ENCODE data around the gene NSDHL. TPM values are rescaled to one million over a fixed set of nuclear protein-coding genes. Genes with fewer than 3 reads are reported as not detected.

NSDHL gene
- total and polyA plus RNA-seq, 12 donors: 8.6 to 41.4 (median 16.1) TPM

DNA sequence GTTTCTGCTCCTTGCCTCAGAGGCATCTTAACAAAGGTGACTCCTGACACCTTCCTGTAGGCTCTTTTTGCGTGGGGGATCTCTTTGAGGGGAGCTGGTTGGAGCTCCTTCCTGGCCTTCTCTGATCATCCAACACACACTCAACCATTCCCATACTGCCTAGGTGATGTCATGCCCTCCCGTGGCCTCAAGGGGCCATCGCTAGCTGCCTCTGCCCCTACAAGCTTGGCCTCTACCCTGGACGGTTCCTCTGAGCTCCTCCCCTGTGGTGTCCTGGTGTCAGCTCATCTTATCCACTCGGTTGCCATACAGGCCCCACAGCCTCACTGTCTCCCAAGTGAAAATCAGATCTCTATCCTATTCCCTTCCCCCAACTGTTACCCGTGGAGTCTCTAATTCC lies 53.3 kb downstream of the NSDHL start:
- Histone ChIP-seq H3K27me3 (peaks cover 0 to 48% (median 0%) of the 10 kb centered on the region in 7 donors), H3K9me3 (no peaks in the 10 kb centered on the region), H3K4me3 (no peak overlapping the region), H3K27ac (no peak overlapping the region), H3K4me1 (no peaks in the 10 kb centered on the region), H3K36me3 (no peaks in the 10 kb centered on the region)
- WGBS, 2 donors: 59 to 67% methylated on average over 6 of the region's 6 CpGs
- intact Hi-C loops (cut with DNase I): no loop called here
- ATAC-seq (no peak), DNase-seq (no peak)
- TF ChIP-seq, protein P1, sequence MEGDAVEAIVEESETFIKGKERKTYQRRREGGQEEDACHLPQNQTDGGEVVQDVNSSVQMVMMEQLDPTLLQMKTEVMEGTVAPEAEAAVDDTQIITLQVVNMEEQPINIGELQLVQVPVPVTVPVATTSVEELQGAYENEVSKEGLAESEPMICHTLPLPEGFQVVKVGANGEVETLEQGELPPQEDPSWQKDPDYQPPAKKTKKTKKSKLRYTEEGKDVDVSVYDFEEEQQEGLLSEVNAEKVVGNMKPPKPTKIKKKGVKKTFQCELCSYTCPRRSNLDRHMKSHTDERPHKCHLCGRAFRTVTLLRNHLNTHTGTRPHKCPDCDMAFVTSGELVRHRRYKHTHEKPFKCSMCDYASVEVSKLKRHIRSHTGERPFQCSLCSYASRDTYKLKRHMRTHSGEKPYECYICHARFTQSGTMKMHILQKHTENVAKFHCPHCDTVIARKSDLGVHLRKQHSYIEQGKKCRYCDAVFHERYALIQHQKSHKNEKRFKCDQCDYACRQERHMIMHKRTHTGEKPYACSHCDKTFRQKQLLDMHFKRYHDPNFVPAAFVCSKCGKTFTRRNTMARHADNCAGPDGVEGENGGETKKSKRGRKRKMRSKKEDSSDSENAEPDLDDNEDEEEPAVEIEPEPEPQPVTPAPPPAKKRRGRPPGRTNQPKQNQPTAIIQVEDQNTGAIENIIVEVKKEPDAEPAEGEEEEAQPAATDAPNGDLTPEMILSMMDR (IDR thresholded peaks at IDR 0.05): no peak

DNA sequence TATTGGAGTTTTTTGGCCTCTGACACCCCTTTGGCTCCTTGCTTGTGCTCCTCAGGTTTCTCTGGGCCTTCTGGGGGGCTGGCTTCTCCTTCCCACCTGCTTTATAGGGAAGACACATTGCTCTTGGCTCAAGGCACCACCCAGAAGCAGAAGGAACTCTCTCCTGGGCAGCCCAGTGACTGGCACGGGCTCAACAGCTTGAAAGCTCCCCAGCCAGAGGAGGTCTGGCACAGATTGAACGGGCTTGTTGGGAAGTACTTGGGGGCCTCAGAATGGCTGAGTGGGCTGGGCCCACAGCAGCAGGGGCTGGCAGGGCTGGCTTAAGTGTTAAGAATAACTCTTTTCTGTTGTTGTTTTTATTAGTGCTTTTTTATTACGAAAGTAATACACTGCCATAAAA lies 55.9 kb downstream of the NSDHL start:
- H3K27ac ChIP-seq: no peak overlapping the region
- peaks cover 0 to 71% (median 0%) of the 10 kb centered on the region in 7 donors for H3K27me3 ChIP-seq
- TF ChIP-seq, protein P1 (IDR thresholded peaks at IDR 0.05): no peak
- H3K9me3 ChIP-seq: no peaks in the 10 kb centered on the region
- 34 to 40% methylated on average over 3 of the region's 3 CpGs for WGBS, 2 donors
- no peaks in the 10 kb centered on the region for H3K36me3 ChIP-seq
- intact Hi-C loops (cut with DNase I): no loop called here
- DNase-seq (no peak), ATAC-seq (no peak)
- no peaks in the 10 kb centered on the region for H3K4me1 ChIP-seq
- H3K4me3 ChIP-seq: no peak overlapping the region

DNA sequence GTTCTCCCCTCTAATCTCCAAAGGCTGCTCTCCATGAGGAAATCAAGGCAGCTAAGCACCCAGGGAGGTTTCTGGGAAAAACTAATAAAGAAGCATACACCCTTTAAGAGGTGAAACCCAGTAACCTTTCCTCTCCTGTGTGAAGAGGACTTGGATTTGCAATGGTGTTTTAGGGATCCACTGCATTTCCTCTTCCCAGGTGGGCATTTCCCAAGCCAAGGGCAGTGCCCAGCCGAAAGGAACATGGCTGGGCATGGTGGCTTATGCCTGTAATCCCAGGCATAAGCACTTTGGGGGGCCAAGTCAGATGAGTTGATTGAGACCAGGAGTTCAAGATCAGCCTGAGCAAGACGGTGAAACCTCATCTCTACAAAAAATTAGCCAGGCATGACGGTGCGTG lies 61.6 kb downstream of the NSDHL start:
- Histone ChIP-seq H3K4me1 (no peaks in the 10 kb centered on the region), H3K27me3 (peaks cover 0 to 75% (median 0%) of the 10 kb centered on the region in 7 donors), H3K9me3 (no peaks in the 10 kb centered on the region), H3K4me3 (no peak overlapping the region), H3K27ac (no peak overlapping the region), H3K36me3 (no peaks in the 10 kb centered on the region)
- DNase-seq: no peak
- ATAC-seq: no peak
- intact Hi-C loops (cut with DNase I): no loop called here
- 84 to 86% methylated on average over 4 of the region's 4 CpGs for WGBS, 2 donors
- TF ChIP-seq, protein P1 (IDR thresholded peaks at IDR 0.05): no peak

DNA sequence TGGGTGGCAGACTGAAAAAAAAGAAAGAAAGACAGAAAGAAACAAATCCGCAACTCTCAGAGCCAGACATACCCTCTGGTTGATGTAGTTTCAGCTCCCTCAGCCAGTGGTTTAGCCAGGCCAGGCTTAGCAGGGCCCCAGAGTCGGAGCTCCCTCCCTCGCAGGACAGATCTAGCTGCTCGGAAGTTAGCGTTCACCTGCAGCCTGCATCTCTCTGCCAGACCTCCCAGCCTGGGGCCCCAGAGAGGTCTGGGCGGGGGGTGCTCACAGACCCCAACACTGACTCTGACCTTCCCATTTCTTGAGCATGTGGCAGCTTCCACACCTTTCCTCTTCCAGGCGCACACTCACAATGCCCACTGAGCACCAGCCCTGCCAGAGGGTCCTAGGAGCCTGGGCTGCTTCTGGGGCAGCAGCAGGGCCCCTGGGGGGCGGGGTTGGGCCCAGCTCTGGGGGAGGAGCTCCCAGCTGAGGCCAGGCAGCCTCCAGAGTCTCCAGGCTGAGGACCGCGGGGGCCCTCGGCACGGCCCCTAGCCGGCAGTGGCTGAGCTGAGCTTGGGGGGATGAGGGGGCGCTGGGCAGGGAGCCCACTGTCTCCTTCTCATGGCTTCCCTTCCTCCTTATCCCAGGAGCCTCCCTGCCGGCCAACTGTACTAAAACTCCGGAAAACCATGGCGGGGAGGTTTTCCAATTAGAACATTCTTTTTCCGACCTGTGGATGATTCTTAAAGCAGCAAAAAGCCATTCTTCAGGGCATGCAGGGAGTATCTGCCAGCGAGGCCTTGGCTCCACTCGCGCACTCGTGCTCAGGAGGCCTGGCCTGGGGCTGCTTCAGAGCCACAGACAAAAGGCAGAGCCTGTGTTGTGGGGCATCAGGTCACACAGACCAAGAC lies 62.4 kb downstream of the NSDHL start:
- H3K4me3 ChIP-seq: no peak overlapping the region
- no peaks in the 10 kb centered on the region for H3K4me1 ChIP-seq
- H3K36me3 ChIP-seq: no peaks in the 10 kb centered on the region
- intact Hi-C loops (cut with DNase I): no loop called here
- H3K27me3 ChIP-seq: peaks cover 0 to 76% (median 0%) of the 10 kb centered on the region in 7 donors
- DNase-seq (no peak), ATAC-seq (no peak)
- TF ChIP-seq, protein P1 (IDR thresholded peaks at IDR 0.05): no peak
- no peaks in the 10 kb centered on the region for H3K9me3 ChIP-seq
- H3K27ac ChIP-seq: no peak overlapping the region
- 51 to 66% methylated on average over 17 to 22 of the region's 22 CpGs for WGBS, 2 donors

All from heart right ventricle (tissue), 16 donors.